ENCODE measurements around the gene RUNX2.
A peak's percentile ranks its signal among the peaks of the same experiment; 100 is the strongest.

Gene RUNX2

DNA sequence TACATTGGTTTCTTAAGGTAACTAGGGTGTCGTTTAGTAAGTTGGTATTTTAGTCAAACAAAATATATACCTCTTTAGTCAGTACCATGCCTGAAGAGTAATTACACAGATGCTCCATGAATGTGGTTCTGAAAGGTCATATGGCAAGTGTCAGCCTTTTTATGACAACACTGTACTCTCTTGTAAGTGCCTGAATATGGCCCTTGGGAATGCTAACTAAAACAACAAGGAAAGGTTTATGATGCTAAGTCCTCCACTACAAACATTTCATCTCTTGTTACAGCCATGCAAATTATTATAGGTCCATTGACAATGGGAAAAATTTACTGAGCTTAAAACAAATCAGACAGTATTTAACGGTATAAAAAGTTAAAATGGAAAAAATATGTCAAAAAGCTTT is 88.6 kb downstream of the RUNX2 start:
- DNase-seq = no peak

DNA sequence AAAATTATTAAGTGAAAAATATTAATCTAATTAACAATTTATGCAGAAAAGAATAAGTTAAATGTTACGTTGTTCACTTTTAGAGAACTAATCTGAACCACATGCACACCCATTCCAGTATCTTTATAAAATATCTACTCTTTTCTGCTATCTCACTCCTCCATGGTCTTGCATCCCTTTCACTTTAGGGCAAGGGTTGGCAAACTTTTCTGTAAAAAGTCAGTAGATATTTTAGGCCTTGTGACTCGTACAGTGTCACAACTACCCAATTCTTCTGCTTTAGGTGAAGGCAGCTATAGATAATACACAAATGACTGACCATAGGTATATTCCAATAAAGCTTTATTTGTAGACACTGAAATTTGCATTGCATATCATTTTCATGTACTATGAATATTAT is 89.3 kb downstream of the RUNX2 start:
- no peak for DNase-seq

DNA sequence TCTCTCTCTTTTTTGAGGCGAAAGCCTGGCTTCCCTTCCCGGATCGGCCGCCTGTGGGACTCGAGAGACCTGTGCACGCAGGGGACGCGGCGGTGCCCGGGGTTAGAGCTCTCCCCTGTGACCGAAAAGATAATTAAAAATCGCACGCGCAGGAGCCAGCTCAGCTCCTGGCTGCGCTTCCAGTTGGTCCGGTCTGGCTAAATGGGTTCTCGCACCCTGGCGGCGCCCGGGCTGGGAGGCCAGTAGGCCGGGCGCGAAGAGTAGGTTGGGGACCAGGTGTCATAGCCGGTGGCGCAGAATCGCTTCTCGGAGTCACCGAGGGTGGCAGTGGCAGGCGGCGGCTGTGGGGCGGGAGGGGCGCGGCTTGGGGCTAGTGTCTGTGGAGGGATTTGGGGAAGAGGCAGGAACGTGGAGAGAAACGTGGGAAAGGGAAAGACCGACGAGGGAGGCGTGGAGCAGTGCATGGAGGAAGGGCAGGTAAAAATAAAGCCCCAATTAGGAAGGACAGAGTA is 91.5 kb downstream of the RUNX2 start:
- peak; percentile 40 for DNase-seq

DNA sequence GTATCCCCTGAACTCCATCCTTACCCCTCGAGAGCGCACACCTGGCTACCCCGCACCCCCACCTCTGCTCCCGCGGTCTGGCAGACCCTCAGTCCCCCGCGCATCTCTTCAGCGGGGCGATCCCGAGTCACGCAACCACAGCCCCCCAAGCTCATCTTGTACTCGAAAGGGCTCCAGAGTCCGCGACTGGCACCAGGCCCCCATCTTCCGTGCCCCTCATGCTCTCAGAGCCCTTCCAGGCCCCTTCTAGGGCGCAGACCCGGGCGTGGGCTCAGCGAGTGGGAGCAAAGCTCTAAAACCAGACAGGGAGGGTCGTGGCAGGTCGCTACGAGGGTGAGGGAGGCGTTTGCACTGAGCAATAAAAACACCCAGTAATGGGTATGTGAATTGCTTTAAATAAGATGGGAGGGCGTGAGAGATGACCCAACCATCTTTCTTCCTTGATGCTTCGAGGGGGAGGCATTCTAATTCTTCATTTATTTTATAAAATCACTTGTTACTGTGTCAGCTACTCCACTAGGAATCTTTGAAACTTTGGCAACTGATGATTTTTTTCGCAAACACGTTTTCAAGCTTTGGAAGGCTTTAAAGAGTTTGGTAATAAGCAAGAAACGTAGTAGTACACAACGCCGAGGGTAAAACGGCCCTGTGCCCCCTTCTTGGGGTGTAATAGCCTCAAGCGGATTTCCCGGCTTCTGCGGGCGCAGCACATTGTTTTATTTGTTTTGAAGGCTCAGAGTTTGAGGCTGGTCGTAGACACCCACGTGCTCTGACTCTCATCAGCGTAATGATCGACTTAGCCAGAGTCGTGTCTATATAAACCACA is 92.2 kb downstream of the RUNX2 start:
- peak; percentile 3 for DNase-seq

DNA sequence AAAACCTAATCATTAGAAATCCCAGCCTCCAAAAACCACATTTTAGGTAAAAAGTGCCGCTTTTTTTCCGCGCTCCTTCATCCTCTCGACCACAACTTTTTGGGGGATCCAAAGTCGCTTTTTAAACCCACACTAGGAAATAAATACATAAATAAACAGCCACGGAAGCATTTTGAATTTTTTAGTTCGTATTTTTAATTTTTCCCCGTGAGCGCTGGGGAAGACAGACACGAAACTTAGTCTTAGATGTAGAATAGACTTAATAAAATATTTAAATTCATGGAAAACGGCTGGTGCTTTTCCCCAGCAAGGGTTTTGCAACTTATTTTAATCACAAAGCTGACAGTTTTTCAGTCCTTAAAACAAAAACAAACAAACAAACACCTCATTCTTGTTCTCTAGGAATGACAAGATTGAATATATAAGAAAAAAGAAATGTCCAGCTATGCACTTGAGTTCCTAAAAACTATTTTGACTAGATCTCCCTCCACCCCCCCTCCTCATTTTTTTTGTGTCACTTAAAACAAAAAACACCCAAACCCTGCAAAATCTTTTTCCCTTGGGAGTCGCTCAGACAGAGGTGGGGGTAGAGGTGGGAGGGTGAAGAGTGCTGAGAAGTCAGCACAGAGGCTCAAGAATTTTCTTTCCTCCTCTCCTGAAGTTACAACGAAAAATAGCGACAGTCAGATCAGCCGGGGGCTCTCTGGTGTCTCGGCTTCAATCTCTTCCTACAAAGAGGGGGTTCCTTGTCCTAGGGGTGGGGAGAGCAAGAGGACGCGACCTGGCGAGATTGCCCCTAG is 93.0 kb downstream of the RUNX2 start:
- peak; percentile 19 for DNase-seq

DNA sequence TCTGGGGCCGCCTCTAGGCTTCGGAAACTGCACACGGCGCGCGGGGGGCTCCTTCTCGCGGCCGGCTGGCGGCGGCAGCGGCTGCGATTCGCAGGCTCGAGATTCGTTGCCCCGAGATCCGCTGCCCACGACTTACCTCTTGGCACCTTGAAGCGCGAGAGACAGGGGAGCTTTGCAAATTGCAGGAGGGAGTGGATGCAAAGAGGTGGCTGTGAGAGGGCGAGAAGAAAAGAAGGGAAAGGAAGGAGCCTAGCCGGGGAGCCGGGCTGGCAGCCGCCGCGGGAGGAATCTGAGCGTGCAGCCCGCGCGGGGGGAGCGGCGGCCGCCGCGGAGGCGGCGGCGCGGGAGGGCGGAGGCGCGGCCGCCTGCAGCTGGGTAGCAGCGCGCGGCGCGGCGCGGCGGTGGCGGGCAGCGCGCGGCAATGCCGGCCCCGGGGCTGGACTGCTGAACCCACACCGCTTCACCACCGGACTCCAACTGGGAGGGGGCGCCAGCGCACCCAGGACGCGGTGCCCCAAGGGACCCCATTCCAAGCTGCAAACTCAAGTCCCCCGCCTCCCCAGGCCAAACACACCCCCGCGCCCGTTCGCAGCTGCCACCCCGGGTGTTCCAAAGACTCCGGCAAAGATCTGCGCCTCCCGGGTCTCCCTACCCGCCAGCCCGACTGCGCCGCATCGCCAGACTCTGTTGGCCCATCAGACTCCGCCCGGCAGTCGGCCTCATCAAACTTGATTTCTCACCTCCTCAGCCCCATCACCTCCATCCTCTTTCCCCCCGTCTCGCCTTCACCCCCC is 93.8 kb downstream of the RUNX2 start:
- DNase-seq = peak; percentile 37

DNA sequence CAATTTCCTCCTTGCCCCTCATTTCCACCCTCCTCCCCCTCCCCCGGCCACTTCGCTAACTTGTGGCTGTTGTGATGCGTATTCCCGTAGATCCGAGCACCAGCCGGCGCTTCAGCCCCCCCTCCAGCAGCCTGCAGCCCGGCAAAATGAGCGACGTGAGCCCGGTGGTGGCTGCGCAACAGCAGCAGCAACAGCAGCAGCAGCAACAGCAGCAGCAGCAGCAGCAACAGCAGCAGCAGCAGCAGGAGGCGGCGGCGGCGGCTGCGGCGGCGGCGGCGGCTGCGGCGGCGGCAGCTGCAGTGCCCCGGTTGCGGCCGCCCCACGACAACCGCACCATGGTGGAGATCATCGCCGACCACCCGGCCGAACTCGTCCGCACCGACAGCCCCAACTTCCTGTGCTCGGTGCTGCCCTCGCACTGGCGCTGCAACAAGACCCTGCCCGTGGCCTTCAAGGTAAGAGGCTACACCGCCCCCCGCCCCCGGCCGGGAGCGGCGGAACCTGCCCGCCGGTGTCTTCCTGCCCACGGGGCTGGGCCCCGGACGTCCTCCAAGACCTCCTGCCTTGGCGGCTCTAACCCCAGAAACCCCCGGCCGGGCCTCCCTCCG is 94.5 kb downstream of the RUNX2 start:
- DNase-seq = peak; percentile 48

DNA sequence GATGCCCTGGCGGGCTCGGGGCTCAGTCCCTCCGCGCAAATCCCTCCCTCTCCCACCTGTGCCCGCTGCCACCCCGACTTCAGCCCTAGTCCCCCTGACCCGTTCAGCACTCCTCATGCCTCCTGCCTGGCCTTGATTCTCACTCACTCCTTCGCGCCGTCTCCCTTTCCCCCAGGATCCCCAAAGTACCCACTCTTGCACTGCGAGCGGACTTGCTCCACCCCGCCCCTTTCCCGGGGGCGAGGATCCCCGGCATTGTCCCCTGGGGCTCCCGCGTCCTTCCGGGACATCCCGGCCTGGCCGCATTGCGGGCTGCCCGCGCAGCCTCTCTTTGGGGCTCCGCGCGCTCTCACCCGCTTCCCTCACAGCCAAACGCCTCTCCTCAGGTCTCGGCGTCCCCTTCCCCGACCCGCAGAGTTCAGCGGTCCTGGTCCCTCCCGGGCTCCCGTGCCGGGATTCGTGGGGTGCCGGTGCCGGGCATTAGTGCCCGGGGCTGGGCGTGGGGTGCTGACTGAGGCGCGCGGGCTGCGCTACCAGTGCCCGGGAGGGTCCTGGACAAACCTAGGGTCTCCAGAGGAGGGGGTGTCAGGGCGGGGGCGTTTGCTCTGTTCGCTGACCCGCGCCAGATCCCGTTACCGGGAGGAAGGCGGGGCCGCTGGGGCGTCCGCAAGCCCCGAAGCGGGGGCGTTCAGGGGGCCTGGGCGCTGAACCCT is 95.1 kb downstream of the RUNX2 start:
- DNase-seq = no peak

DNA sequence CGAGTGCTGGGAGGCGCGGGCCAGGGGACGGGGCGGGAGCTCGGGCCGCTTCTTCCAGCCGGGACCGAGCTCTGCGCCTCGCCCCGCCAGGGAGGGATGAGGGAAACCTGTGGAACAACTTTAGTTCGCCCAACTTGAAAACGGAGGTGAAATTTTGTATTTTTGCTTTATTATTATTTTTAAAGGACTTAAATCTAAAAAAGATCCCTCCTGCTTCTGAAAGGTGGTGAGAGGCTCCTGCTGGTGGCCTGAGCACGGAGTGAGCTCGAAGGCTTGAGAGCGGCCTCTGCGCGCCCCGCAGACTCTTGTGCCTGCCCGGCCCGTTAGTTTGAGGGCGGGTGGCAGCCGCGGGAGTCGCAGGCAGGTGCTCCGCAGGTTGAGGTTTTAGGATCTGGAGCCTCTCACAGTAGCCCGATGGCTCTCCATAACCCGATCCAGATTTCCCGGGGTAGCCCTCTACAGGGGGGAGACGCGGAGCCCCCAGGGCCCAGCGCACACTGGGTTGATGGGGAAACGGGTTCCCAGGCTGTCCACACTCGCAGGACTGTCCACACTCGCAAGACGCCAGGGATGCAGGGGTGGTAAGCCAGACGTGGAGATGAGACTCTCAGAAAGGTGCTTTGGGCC is 95.8 kb downstream of the RUNX2 start:
- no peak for DNase-seq

DNA sequence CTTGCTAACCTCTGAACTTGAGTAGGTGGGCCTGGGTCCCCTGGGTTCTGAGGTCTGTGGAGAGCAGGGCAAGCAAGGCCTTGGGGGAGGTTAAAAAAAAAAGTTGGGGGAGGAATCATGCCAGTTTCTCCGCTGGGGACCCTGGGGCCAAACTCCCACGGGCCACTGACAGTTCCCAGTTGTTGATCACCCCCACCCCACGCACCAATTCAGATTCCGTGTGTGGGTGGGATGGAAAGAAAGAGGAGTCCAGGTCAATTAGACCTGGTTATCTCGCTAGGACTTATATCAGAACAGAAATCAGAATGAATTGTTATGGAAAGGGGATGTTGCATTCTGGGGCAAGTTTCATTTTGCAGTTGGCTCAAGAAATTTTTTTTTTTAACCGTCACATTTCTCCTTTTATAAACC is 96.3 kb downstream of the RUNX2 start:
- DNase-seq = no peak

DNA sequence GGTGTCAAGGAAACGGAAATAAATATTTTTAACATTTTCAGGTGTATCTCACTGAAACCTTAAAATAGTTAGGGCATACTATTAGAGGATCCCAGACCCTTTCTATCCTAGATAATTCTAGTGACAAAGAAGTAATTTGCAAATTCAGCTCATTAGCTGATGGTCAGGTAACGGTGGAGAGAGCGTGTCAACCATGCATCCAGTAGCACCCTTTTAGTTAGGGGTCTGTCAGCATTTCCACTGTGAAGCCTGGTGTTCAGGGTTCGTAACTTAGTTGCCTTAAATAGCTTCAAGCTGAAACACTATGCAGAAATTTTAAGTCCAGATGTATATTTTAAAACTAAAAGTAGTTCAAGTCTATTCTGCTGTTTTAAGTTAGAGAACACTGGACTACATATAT is 98.1 kb downstream of the RUNX2 start:
- no peak for DNase-seq

DNA sequence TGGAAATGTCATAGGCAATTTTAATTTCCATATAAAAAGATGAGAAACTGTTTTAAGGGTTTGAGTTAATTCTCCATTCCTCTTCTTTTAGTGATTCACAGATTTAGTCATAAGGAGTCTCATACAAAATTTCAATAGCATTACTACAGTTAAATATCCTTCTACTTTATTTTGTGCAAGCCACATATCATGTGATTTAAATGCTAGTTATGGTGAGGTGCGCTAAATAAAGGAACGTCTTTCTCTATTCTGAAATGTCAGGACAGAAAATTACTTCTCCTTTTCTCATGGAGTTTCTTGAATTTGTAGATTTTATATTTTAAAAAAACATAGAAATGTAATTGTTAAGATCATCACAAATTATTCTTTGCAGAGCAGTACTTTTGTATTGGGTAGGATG is 99.6 kb downstream of the RUNX2 start:
- DNase-seq = no peak

DNA sequence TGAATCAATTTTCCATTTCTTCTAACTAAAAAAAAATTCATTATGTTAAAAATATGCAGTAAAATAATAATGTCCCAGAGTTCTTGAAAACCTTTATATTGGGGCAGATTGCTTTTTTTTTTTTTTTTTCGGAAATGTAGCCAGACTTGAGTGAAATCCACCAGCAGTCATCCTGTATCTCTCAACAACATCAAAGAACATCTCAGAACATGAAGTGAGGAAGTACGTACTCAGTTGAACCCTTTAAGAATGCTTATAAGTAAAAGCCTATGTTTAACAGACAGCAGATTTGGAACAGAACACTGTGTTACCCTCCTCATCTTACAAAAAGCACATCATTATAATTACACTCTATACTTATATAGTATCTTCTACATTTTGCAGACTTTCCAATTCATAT is 100.6 kb downstream of the RUNX2 start:
- no peak for DNase-seq

DNA sequence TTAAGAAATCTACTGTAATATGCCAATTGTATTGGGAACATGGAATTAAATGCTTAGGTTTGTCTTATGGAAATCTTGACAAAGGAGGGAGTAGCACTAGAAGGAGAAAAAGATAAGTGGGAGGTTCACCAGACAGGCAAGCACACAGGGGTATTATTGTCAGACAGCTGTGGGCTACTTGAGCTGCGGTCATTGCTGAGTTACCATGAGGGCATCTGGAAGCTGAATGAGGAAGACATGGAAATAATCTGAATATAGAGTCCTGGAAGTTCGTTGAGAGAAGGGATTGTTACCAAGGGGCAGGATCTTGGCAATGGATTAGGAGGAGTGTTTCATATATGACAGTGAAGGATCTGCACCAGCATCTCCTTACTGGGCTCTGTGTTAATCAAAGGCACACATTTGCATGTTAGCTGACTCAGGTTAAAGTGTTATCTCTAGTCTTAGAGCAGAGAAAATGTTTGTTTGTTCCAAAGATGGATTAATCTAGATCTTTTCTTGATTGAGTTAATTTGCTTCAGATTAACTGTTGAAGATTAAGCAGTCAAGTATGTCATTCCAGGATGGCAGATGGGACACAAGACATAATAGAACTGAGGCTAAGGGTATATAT is 102.6 kb downstream of the RUNX2 start:
- DNase-seq = no peak

DNA sequence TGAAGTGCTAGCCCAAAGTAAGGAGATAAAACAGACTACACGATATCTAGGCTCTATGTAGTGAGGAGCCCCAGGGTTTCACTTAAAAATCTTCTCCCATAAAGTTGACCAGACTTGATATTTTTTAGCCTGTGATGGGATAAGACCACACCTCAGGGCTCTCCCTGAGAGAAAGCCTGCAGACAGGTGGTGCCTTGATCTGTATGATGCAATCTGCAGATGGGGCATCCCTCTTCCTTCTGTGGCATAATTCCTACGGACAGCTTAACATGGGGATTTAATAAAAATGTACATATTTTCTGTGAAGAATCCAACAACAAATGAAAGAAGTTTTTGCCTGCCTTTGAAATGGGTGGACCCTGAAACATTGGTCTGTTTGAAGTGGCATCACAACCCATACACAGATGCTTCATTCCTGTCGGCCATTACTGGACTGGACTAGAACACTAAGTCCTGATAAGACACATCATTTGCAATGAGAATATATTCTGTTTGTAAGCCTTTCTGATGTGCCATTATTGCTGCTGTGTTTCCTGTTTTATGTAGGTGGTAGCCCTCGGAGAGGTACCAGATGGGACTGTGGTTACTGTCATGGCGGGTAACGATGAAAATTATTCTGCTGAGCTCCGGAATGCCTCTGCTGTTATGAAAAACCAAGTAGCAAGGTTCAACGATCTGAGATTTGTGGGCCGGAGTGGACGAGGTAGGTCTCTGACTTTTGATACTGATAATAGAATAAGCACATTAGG is 103.4 kb downstream of the RUNX2 start:
- DNase-seq = no peak

DNA sequence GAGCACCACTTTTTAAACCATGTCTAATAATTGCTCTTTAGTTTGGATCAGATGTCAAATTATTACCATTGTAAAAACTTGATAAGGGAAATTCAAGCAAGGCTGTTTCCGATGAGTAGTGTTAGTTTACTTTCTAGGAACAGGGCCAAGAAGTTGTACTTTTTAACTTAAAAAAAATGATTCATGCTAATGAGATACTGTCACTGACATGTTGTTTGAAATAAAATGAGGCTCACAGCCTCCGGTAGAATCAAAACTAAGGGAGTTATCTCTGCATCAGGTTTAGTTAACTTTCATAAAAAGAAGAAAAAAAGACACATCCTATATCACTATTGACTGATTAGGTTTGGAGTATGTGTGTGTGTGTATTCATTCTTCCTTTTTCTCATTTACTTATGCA is 104.8 kb downstream of the RUNX2 start:
- no peak for DNase-seq

DNA sequence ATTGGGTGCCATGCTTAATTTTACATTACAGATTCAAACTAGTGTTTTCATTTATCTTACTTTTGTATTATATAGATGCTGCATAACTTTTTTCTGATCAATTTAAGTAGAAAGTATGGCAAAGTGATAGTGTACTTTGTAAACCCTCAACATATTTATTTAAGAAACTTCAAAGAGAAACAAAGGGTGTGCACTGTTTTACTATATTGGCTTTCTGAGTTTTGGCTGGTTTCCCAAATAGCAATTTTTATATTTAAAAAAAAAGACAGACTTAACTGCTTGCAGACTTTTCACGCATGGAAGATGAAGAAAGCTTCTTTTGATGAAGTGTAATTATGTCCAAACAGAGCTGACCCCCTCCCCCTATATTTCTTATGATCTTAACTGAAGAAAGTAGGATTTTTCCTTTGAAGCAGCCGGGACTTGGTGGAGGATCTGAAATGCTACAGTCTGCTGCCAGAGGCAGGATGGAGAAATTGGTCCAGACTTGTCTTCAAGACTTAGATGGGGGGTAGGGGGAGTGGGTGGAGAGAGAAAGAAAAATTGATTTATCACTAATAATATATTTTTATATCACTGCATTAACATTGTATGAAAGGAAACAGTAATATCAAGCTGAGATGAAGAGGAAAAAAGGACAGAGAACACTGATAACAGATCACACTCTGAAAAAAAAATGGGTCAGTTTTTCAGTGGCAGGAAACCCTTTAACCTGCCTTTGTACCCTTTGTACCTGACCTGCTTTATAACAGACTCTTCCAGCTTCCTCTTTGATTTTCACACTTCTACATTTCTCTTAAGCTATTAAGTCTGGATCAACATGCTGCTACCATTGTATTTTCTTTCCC is 105.6 kb downstream of the RUNX2 start:
- DNase-seq = no peak

DNA sequence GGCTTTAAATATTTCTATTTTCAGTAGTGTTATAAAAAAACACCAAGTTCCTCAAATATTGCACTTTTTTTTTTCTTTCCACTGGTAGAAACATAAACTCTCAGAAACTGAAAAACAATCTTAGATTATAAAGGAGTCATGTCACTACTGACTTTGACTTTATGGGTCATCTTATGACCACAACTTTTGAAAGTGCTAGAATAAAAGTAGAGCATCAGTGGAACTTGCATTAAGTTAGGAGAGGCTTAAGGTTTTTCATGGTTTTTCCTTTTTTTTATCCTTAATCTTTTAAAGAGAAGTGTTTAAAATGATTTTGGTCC is 106.2 kb downstream of the RUNX2 start:
- DNase-seq = no peak

Measured in NCI-H510A treated with DMSO at 0.1 percent for 48 hours (cell line).